GM13977 (cell line): ENCODE measurements around the gene CD58.

Experiments
- DNase-seq: peaks from one replicate; pipeline ENCODE4 v3.0.0; 2012; ENCODE audit warnings: low spot score
- CTCF ChIP-seq: IDR thresholded peaks from 2 replicates; pipeline ENCODE4 v1.5.1; 2012; ENCODE audit warnings: mild to moderate bottlenecking, control low read depth; ENCODE audit not compliant: insufficient read depth; ENCODE audit errors: extremely low read depth, missing control alignments
- in situ Hi-C: fragments of 300-500 bp; cut with MboI; formaldehyde crosslinking; loops from one replicate; pipeline ENCODE4 v1.12.0; 2022; ENCODE audit warnings: low sequenced_read_pairs, low pct_unique_long_range_greater_than_20kb, mixed read lengths, inconsistent platforms; ENCODE audit not compliant: unreplicated experiment

The CD58 gene

GRCh38 chr1:116513956-116514355 is 56.9 kb downstream of the CD58 start:
- no peak for TF ChIP-seq CTCF
- in situ Hi-C loops = no loop called here
- DNase-seq = no peak

GRCh38 chr1:116511459-116512019 is 59.3 kb downstream of the CD58 start:
- DNase-seq = no peak
- in situ Hi-C loops = no loop called here
- no peak for TF ChIP-seq CTCF

- no peak for TF ChIP-seq CTCF
- in situ Hi-C loops = no loop called here
- no peak for DNase-seq
Observed at GRCh38 chr1:116510361-116510760, 60.5 kb downstream of the CD58 start.

GRCh38 chr1:116508984-116509980 is 61.5 kb downstream of the CD58 start:
- no peak for TF ChIP-seq CTCF

GRCh38 chr1:116508085-116508983 is 62.5 kb downstream of the CD58 start:
- DNase-seq = no peak
- no peak for TF ChIP-seq CTCF
- in situ Hi-C loops = no loop called here

More at GRCh38 chr1:116508984-116509980, 61.5 kb downstream of the CD58 start:
- in situ Hi-C loops = no loop called here
- DNase-seq = no peak

GRCh38 chr1:116507631-116508030 is 63.2 kb downstream of the CD58 start:
- DNase-seq = no peak
- TF ChIP-seq CTCF = no peak
- in situ Hi-C loops = no loop called here
